K562 (cell line): Measurements from ENCODE around the gene FTL. TPM values are rescaled to one million over a fixed set of nuclear protein-coding genes. Genes with fewer than 3 reads are reported as not detected.

Experiments used
- ELF4 ChIP-seq: fragments of 450-650 bp; formaldehyde crosslinking; IDR thresholded peaks from 2 replicates; pipeline ENCODE4 v1.4.0; 2022; ENCODE audit warnings: missing genetic modification characterization
- FOXA1 ChIP-seq: fragments of 450-650 bp; IDR thresholded peaks from 2 replicates; pipeline ENCODE4 v1.6.1; 2016; ENCODE audit warnings: mild to moderate bottlenecking, borderline replicate concordance
- ILF3 ChIP-seq: fragments of 450-650 bp; IDR thresholded peaks from 2 replicates; pipeline ENCODE4 v1.6.1; 2018; ENCODE audit warnings: antibody characterized with exemption, mild to moderate bottlenecking, moderate library complexity, borderline replicate concordance
- KDM2B ChIP-seq: fragments of 250-450 bp; sonication (Bioruptor Pico); IDR thresholded peaks from 2 replicates; pipeline ENCODE4 v1.8.0; 2021; ENCODE audit warnings: mild to moderate bottlenecking, moderate library complexity
- MBD2 ChIP-seq: sonication (generic); IDR thresholded peaks from 2 replicates; pipeline ENCODE4 v1.6.1; 2016; ENCODE audit warnings: low read depth, borderline replicate concordance
- MIER1 ChIP-seq: fragments of 450-650 bp; IDR thresholded peaks from 2 replicates; pipeline ENCODE4 v1.6.1; 2016; ENCODE audit warnings: antibody characterized with exemption, mild to moderate bottlenecking, low read depth
- SIX5 ChIP-seq, 2 experiments: IDR thresholded peaks; 2 replicates each; pipeline ENCODE4 v1.6.1; 2011; ENCODE audit warnings: low read length in 2 of 2, borderline replicate concordance in 1 of 2, low read depth in 1 of 2, mild to moderate bottlenecking in 1 of 2, moderate library complexity in 1 of 2; ENCODE audit not compliant: insufficient read depth in 1 of 2
- SREBF1 ChIP-seq: fragments of 150-350 bp; IDR thresholded peaks from 2 replicates; pipeline ENCODE4 v1.6.1; 2014; ENCODE audit warnings: antibody characterized with exemption, low read depth, low read length, borderline replicate concordance
- ZNF134 ChIP-seq: fragments of 250-450 bp; sonication (Bioruptor Pico); conservative IDR thresholded peaks from 2 replicates; pipeline ENCODE4 v1.4.0; 2020
- polyA plus RNA-seq, 8 experiments: library from polyadenylated mRNA; depleted of rRNA in 4 of 8; stranded (reverse) in 5 of 8; unstranded in 3 of 8; fragments of >200 nt; fragmentation: Nextera tagmentation in 2 of 8; fragmentation: Illumina TruSeq in 1 of 8; extraction: Ambion mirVana in 2 of 8; extraction: Trizol in 1 of 8; gene quantifications; 2 replicates each; pipeline versions ENCODE4 v1.2.1 to v1.2.3, GENCODE V29; 2011 to 2014; ENCODE audit warnings: inconsistent platforms in 1 of 8, missing spikeins in 1 of 8
- total RNA-seq, 7 experiments: library from RNA; depleted of rRNA in 6 of 7; stranded (reverse); fragments of >200 nt in 6 of 7; fragmentation: Illumina TruSeq in 2 of 7; extraction: Trizol in 2 of 7; gene quantifications; 2 replicates each; pipeline versions ENCODE4 v1.2.1 to v1.2.3, GENCODE V29; 2011 to 2021; ENCODE audit warnings: low replicate concordance in 1 of 7
- TF ChIP-seq, protein P1 (sequence below): fragments of 200-800 bp; sonication (Bioruptor generic); IDR thresholded peaks from 2 replicates; pipeline ENCODE4 v1.6.1; 2017; ENCODE audit warnings: missing genetic modification characterization, missing compliant biosample characterization
- TF ChIP-seq, protein P2 (sequence below), 2 experiments: fragments of 450-650 bp; formaldehyde crosslinking in 1 of 2; IDR thresholded peaks; 2 replicates each; pipeline versions ENCODE4 v1.4.0 to v1.6.1; 2014 to 2020; ENCODE audit warnings: mild to moderate bottlenecking in 2 of 2, borderline replicate concordance in 1 of 2, low read depth in 1 of 2
- TF ChIP-seq, protein P3 (sequence below): fragments of 450-650 bp; IDR thresholded peaks from 2 replicates; pipeline ENCODE4 v1.6.1; 2016; ENCODE audit warnings: borderline replicate concordance
- TF ChIP-seq, protein P4 (sequence below): conservative IDR thresholded peaks from 2 replicates; pipeline ENCODE4 v1.6.1; 2011; ENCODE audit warnings: low read depth, mild to moderate bottlenecking, low read length; ENCODE audit not compliant: control insufficient read depth

Gene FTL
- total and polyA plus RNA-seq, 9 of the 15 experiments (the other 6 are each of a cell fraction or from before 2014, with no cell fraction given): 1,231 to 27,415 (median 3,965) TPM

DNA sequence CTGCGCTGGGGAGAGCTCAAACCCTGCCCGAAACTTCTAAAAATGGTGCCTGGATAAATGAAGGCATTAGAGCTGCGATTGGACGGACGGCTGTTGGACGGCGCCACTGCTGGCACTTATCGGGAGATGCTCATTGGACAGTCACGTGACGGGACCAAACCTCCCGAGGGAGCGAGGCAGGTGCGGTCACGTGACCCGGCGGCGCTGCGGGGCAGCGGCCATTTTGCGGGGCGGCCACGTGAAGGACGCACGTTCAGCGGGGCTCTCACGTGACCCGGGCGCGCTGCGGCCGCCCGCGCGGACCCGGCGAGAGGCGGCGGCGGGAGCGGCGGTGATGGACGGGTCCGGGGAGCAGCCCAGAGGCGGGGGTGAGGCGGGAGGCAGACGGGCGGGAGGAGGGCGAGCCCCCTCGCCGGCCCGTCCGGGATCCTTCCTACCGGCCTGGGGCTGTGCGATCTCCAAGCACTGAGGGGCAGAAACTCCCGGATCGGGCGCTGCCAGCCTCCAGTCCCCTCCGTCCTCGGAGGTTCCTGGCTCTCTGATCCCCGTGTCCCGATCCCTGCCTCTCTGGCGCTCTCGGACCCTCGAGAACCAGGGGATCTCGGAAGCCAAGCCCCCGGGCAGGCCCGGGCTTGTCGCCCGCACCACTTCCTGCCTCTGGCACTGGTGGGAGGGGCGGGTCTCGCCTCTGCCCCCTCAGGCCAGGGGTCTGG lies 10.4 kb upstream of the FTL start, which contains the start of gene BAX (continued):
- TF ChIP-seq KDM2B (CRISPR knock-in tag): peak; percentile 2; the same call in 1 of the 2 replicates
- TF ChIP-seq, protein P1, sequence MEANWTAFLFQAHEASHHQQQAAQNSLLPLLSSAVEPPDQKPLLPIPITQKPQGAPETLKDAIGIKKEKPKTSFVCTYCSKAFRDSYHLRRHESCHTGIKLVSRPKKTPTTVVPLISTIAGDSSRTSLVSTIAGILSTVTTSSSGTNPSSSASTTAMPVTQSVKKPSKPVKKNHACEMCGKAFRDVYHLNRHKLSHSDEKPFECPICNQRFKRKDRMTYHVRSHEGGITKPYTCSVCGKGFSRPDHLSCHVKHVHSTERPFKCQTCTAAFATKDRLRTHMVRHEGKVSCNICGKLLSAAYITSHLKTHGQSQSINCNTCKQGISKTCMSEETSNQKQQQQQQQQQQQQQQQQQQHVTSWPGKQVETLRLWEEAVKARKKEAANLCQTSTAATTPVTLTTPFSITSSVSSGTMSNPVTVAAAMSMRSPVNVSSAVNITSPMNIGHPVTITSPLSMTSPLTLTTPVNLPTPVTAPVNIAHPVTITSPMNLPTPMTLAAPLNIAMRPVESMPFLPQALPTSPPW (CRISPR knock-in tag): peak; percentile 79
- TF ChIP-seq, protein P2, sequence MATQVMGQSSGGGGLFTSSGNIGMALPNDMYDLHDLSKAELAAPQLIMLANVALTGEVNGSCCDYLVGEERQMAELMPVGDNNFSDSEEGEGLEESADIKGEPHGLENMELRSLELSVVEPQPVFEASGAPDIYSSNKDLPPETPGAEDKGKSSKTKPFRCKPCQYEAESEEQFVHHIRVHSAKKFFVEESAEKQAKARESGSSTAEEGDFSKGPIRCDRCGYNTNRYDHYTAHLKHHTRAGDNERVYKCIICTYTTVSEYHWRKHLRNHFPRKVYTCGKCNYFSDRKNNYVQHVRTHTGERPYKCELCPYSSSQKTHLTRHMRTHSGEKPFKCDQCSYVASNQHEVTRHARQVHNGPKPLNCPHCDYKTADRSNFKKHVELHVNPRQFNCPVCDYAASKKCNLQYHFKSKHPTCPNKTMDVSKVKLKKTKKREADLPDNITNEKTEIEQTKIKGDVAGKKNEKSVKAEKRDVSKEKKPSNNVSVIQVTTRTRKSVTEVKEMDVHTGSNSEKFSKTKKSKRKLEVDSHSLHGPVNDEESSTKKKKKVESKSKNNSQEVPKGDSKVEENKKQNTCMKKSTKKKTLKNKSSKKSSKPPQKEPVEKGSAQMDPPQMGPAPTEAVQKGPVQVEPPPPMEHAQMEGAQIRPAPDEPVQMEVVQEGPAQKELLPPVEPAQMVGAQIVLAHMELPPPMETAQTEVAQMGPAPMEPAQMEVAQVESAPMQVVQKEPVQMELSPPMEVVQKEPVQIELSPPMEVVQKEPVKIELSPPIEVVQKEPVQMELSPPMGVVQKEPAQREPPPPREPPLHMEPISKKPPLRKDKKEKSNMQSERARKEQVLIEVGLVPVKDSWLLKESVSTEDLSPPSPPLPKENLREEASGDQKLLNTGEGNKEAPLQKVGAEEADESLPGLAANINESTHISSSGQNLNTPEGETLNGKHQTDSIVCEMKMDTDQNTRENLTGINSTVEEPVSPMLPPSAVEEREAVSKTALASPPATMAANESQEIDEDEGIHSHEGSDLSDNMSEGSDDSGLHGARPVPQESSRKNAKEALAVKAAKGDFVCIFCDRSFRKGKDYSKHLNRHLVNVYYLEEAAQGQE (IDR thresholded peaks at IDR 0.05; ENCODE audit: borderline replicate concordance): peak; percentile 99
- TF ChIP-seq, protein P2 (CRISPR knock-in tag; IDR thresholded peaks at IDR 0.05; ENCODE audit: low read depth): 0 out of 2 replicates have a peak, but pooled peaks have one; percentile 24
- TF ChIP-seq, protein P3, sequence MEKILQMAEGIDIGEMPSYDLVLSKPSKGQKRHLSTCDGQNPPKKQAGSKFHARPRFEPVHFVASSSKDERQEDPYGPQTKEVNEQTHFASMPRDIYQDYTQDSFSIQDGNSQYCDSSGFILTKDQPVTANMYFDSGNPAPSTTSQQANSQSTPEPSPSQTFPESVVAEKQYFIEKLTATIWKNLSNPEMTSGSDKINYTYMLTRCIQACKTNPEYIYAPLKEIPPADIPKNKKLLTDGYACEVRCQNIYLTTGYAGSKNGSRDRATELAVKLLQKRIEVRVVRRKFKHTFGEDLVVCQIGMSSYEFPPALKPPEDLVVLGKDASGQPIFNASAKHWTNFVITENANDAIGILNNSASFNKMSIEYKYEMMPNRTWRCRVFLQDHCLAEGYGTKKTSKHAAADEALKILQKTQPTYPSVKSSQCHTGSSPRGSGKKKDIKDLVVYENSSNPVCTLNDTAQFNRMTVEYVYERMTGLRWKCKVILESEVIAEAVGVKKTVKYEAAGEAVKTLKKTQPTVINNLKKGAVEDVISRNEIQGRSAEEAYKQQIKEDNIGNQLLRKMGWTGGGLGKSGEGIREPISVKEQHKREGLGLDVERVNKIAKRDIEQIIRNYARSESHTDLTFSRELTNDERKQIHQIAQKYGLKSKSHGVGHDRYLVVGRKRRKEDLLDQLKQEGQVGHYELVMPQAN: peak; percentile 15; the same call in 1 of the 2 replicates
- TF ChIP-seq, protein P4, sequence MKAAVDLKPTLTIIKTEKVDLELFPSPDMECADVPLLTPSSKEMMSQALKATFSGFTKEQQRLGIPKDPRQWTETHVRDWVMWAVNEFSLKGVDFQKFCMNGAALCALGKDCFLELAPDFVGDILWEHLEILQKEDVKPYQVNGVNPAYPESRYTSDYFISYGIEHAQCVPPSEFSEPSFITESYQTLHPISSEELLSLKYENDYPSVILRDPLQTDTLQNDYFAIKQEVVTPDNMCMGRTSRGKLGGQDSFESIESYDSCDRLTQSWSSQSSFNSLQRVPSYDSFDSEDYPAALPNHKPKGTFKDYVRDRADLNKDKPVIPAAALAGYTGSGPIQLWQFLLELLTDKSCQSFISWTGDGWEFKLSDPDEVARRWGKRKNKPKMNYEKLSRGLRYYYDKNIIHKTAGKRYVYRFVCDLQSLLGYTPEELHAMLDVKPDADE: peak; percentile 99
- TF ChIP-seq ILF3: peak; percentile 98
- peak; percentile 95 for TF ChIP-seq SREBF1
- TF ChIP-seq FOXA1: no peak
- TF ChIP-seq ZNF134: no peak
- TF ChIP-seq SIX5 (IDR thresholded peaks at IDR 0.05; ENCODE audit: borderline replicate concordance in 1 of 2, insufficient read depth in 1 of 2, low read depth in 1 of 2, low read length in 2 of 2): peak; percentile 58 to 62; a peak in 3 of 4 replicates
- no peak for TF ChIP-seq ELF4
- peak; percentile 93 for TF ChIP-seq MBD2
- no peak for TF ChIP-seq MIER1
